PC-3 (cell line): Measurements from ENCODE around the gene WDR7.

ENCODE experiments used
- CTCF ChIP-seq: fragments of 300-600 bp; sonication (generic); conservative IDR thresholded peaks from 2 replicates; pipeline ENCODE4 v1.5.1; 2017; ENCODE audit warnings: antibody characterized with exemption, low read depth, mild to moderate bottlenecking, low read length
- EZH2 ChIP-seq: fragments of 300-600 bp; sonication (generic); IDR thresholded peaks from one replicate; pipeline ENCODE4 v1.6.1; 2017; ENCODE audit warnings: antibody characterized with exemption, mild to moderate bottlenecking, low read length; ENCODE audit not compliant: unreplicated experiment

GRCh38 chr18:56789889-56790180, 138.7 kb downstream of the WDR7 start:
- TF ChIP-seq CTCF, result peak; percentile 33; the same call in 1 of the 2 replicates
- no peak for TF ChIP-seq EZH2
